GM18499 (cell line): ENCODE measurements around the gene CLSTN1.

Experiments used
- ATAC-seq: cut with Tn5 transposase; IDR thresholded peaks from one replicate; pipeline ENCODE4 v1.9.1; 2021; ENCODE audit warnings: moderate number of reproducible peaks; ENCODE audit not compliant: insufficient read depth, unreplicated experiment

The CLSTN1 gene

DNA sequence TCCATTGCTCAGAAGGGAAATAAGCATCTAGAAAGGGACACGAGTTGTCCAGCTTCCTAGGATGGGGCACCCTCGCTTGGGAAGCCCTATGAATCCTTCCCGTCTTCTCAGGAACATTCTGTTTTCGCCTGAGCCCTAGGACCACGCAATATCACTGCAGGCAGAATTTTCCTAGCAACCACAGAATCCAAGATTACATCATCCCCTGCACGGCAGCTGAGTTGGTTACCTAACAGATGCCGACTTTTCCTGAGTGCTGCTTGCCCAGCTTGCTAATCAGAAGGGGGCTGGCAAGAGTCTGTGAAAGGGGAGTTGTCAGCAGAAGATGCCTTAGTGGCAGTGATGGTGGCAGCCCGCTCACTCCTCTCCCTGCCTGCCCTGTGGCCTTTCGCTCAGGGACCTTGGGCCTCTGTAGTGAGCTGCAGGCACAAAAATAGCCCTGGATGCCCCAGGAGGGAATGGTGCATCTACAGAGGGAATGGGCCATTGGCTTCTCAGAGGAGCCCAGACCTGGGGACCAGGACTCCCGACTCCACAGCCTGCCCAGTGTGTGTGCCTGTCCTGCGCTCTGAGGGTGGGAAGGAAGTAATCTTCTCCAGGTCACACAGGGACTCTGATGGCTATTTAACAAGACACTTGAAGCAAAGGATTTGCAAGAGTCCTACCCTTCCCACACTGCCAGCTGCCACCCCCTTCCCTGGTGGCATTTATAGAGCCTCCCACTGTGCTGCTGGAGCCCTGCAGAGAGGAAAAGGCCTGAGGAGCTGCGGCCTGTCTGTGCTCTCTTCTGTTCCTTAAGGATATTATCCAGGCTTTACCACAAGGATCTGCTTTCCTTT, 28.9 kb upstream of the CLSTN1 start:
- ATAC-seq = no peak

DNA sequence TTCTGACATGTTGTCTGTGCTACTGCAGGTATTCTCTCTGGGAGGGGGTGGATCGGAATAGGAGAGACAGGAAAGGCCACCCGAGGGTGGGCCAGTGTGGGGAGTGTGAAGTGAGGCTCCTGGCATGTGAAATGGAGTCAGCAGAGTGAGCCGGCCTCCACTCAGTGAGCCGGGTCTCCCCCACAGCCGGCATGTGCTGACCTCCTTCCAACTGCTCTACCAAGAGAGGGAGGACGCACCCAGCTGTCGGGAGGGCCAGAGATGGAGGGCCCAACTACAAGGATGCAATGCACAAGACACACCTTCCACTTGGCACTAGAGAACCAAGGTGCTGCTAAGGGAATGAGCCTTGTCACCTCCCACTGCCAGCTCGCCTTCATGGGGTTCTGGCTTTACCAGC, 28.2 kb upstream of the CLSTN1 start:
- no peak for ATAC-seq

DNA sequence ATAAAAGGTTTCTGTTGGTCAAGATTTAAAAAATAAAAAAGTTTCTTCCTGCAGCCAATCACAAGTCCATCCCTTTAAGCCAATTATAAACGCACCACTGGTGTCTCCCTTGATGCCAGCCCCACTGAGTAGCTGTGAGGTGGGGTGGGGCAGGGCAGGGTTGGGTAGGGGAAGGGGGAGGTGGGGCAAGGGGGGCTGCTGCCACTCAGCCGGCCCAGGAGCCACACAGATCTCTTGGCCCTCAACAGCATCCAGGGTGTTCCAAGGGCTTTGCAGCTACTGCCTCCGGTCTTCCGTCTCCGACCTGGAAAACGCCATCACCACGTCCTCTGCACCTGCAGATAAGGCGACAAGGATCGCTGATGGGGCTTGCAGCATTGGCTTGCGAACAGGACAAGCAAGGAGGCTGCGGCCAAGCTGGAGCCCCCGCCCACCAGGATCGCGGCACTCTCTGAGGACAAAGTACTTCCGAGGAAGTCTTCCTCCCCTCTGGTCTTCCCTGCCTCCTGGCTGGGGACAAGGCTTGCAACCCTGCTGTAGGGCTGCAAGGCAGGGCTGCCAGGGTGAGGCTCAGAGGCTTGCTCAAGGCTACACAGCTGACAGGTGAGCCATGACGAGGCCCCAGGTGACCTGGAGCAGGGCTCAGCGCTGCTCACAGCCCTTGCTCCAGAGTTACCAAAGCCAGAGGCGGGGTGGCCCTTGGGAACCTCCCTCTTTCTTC, 26.8 kb upstream of the CLSTN1 start:
- ATAC-seq = no peak

DNA sequence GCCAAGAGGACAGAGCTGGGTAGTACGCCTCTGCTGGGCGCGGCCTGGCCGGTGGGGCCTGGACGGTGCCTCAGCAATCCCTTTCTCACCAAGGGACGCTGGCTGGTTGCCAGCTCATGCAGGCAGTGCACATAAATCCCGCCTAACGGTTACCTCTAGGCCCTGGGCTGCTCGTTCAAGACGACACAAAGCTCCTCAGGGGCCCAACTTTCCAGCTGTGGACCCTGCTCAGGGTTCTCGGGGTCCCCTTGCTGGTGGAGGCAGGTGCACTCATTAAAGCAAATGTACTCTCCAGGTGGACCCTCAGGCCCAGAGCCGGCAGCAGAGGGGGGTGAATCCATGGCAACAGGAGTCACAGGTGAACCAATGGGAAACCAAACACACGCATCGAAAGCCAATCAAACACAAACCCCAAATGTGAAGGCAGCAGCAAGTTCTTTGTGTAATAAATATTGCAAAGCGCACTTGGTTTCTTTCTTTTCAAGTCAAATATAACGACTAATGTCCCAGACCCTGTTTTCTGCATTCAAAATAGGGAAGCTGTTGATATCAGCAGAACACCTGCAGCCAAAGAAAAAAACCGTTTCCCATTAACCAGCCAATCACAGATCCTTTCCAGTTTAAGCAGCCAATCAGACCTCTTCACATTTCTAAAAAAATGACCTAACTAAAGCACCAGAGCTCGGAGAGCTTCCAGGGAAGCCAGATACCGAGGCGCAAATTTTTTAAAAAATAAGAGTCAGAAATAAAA, 26.1 kb upstream of the CLSTN1 start:
- no peak for ATAC-seq

DNA sequence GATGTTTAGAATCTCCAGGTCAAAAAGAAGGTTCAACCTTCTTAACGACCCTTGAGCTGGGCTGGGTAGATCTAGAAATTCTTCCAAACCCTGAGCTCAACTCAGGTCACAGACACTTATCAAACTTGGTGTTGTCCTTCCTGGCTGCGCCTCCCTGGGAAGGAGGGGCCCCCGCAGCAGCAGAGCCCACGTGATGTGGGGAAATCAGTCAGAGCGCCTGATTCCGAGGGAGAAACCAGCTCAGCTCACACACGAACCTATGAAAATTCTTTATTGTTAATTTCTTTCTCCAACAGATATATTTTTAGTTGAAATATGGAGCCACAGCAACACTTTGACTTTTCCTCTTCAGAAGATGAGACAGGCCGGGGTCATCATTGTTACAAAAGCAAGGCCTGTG, 24.3 kb upstream of the CLSTN1 start:
- no peak for ATAC-seq

DNA sequence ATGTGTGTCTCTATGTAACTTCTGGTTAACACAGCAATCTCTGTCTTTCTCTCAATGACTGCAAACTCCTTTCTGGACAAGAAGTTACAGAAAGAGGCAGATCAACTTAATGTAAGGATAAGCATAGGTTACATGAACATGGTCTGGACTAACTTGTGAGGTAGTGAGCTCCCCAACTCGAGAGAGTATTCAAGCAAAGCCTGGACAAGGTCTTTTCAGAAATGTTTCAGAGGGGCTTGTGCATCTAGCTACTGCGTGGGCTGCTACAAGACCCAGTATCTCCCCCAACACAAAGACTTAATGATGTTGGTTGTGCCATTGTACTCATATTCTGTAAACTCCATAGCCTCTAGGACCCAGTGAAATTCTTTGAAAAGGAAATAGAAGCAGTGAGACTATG, 23.5 kb upstream of the CLSTN1 start:
- ATAC-seq = no peak

DNA sequence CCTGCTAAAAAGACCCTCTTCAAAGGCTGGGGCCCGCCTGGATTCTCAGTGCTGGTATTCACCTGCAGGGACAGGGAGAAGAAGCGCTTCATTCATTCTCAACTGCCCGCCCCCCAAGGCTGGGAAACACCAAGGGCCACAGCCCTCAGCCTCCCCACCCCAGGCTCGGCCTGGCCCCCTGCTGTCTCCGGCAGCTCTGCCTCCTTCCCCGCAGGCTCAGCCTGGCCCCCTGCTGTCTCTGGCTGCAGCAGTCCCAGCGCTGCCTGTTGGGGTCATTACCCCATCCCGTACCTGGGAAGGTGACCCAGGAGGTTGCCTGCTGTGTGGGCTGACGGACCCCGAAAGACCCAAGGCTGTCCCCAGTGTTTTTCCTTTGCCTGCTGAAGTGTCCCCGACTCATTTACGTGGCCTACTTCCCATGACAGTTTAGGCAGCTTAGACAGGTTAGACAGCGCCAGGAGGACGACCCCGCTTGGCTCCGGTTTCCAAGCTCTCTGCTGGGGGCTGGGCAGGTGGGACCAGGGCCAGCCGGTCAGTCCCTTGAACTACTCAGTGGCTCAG, 22.9 kb upstream of the CLSTN1 start:
- no peak for ATAC-seq

DNA sequence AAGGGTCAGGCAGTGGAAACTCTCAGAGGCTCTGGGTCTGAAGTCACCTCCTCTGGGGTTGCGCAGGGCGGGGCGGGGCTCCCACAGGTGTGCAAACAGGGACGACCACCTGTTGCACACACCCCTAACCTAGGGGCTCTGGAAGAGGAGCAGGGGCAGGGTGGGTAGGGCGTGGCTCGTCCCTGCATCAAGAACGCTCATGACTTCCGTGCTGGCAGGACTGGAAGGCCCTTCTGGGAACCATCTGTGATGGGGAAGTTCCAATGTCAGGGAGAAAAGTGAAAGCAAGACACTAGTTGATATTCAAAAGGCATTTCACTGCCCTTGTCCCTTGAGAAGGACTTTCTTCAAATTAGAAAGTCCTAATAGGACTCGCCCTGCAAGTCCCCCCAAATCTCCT, 22.1 kb upstream of the CLSTN1 start:
- no peak for ATAC-seq

DNA sequence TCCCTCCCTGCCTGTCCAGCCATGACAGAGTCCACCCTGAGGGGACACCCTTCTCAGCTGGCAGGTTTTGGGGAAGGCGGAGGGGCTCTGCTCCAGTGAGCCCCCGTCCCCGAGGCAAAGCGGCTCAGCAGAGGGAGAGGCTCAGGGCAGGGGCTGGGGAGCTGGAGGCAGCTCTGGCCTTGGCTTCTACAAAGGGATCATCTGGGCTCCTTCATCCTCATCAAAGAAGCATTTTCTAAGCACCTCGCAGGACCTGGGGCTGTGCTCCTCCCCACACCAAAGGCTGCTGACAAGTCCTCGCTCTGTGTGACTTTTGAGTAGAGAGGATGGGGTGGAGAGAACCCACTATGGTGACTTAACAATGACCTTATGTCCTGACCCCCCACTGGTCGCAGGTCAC, 21.0 kb upstream of the CLSTN1 start:
- ATAC-seq = no peak

DNA sequence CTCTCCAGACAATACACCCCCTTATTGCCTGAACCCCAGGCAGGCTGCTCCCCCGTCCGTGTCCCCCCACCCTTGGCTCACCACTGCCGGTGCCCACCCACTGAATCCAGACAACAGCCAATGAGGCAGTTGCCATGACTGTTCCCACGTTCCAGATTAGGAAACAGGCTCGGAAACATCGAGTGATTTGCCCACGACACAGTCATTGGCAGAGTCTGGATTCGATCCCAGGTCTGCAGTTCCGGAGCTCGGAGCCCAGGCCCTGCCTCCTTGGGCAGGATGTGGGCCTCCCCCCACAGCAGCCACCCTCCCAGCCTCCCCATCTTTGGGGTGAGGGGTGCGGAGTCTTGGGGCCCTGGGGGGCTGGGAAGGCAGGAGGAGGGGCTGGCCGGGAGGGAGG, 20.3 kb upstream of the CLSTN1 start:
- no peak for ATAC-seq

DNA sequence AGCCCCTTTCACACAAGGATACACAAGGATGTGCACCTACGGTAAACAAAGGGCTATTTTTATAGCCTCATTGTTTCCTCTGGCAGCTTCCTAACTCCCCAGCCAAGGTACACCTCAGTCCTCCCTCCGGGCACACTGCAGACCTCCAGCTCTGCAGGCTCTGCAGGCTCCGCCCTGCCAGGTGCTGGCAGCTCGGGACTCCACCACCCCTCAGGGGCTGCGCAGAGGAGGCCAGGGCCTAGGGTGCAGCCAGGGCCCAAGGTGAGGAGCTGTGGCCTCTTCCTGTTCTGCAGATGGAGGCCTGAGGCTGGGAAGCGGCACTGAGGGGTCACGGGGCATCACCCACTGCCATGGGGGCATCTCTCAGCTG, 19.8 kb upstream of the CLSTN1 start:
- ATAC-seq = no peak

DNA sequence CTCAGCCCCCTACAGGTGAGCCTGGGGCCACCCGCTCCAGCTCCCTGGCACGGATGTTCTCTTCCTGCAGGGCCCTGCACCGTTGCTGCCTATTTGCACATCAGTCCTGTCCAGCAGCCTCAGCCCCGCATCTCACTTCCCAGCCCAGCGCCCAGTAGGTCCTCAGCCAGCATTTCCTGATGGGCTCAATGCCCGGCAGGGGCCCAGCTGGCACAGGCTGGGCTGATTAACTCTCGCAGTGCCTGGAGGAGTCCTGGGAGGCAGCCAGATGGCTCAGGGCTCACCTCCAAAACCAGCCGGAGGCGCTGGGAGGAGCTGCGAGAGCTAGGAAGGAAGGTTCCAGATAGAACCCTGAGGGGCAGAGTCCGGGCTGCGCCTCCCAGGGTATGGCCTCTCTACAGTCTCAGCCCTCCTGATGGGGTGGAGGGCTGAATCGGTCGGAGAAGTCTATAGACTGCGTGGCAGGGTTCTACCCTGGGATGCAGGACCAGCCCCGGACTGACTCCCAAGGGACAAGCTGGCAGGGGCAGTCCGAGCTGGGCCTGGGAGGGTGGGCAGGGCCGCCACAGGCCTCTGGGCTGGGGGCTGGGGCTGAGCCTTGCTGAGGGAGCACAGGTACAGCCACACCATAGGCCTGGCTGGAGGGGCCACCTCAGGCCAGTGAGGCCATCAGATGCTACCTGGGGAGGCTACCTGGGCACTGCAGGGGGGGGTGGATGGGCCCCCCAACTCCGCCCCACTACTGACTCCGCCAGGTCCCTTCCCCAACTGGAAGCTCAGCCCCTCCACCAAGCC, 19.2 kb upstream of the CLSTN1 start:
- ATAC-seq = no peak

DNA sequence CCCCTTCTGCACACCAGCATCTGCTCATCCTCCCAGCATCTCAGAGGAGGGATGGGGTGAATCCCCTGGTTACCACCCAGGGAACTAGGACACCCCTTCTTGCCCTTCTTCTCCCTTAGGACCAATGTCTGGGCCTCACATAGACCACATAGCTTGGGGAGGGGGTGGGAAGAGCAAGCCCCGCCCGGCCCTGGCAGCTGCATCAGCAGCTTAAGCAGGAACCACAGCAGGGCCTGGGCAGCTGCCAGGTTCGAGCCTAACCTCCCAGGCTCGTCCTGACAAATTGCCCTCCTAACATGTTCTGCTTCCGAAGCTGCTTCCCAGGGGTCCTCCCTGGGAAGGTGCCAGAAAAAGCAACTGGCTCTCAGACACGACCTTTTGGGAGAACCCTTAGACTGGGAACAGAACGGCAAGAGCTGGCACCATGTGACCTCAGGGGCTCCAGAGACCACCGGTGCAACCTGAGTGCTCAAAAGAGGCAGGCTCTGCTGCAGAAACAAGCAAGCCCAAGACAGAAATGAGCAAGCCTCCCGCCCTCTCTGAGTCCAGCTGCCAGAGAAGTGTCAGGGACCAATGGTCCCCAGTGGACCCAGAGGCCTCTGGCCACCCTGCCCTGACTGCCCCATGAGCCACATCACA, 18.4 kb upstream of the CLSTN1 start:
- no peak for ATAC-seq

DNA sequence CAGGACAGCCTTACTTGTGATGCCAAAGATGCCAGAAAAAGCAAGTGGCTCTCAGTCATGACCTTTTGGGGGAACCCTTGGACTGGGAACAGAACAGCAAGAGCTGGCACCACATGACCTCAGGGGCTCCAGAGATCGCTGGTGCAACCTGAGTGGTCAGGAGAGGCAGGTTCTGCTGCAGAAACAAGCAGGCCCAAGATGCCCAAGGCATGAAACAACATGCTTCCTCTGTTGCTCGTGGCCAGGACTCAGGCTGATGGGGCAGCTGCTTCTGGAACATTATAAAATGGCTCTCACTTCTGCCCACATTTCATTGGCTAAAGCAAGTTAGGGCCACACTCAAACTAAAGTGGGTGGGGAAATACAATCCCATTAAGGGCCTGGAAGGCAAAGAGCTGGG, 17.7 kb upstream of the CLSTN1 start:
- ATAC-seq = no peak

DNA sequence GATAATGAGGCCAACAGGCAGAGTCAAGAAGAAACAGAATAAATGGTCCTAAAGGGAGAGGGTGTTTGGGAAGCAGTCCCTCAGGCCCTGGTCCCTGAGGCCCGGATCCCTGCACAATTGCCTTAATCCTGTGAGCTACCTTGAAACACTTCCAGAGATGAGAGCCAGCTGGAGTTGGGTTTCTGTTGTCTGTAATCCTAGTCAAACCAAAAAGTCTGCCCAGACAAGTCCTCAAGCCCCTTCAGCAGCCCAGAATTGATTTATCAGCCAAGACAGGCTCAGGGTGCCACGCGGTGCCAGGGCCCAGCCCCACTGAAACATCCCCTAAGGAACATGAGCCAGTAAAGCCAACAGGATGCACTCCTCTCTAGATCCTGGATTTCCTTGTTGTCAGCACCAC, 16.4 kb upstream of the CLSTN1 start:
- no peak for ATAC-seq

DNA sequence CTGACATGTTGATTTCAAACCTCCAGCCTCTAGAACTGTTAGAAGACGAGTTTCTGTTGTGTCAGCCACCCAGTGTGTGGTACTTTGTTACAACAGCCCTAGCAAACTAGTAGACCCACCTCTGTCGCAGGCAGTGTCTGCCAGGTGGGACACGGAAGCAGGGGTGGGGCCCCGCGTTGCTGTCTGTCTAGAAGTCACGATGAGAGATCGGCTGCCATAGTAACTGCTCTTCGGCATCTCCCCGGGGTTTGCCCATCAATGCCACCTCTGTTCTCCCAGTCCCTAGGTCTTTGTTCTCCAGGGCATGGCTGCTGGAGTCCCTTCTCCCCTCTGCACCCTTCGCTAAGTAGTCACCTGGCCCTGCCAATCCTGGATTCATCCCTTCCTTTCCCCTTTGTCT, 15.2 kb upstream of the CLSTN1 start:
- ATAC-seq = no peak

DNA sequence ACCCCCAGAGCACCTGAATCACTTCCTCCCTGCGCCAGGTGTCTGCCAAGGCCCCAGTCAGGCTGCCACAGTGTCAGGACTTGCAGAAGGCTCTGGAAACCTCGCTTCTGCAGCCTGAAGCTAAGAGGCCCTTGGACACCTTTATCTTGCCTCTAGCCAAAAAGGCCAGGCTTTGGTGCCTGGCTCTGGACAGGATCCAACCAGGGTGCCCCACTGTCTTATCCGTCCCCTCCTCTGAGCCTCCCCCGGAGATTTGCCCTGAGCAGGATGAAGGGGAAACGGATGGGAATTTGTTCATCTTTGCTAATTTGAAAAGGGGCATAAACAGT, 12.8 kb upstream of the CLSTN1 start:
- ATAC-seq = no peak

DNA sequence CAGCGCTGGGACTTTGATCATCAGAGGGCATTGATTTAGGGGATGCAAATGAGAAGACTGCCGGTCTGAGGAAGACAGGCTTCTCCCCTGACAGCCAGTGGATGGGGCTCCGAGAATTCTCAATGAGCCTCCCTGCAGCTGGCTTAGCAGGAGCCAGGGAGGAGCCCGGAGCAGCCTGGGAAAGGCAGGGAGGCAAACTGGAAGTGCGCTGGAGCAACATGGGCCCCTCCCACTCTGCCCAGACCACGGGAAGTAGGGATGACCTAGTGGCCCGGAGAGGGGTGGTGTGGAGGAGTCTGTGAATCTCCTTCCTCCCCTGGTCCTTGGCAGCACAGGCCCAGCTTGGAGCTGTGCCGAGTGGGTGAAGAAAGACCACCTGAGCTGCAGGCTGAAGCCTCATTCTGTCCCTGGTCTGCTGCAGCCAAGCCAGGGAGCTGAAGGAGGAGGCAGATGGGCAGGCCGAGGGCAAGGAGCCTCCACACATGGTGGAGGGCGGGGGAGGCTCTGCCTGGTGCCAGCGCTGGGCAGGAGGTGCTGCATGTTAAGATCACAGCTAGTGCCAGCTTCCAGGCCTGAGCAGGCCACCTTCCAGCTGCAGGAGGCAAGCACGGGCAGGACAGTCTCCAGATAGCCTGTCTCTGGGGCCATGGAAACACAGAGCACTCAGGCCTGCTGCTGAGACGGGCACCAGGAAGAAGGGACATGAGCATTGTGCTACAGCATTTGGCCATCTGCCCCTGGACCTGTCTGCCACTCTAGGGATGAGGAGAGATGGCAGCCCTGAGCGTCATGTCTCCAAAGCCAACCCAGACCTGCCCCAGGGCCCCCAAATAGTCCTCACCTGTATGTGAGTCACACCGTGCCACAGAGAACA, 12.2 kb upstream of the CLSTN1 start:
- ATAC-seq = no peak

DNA sequence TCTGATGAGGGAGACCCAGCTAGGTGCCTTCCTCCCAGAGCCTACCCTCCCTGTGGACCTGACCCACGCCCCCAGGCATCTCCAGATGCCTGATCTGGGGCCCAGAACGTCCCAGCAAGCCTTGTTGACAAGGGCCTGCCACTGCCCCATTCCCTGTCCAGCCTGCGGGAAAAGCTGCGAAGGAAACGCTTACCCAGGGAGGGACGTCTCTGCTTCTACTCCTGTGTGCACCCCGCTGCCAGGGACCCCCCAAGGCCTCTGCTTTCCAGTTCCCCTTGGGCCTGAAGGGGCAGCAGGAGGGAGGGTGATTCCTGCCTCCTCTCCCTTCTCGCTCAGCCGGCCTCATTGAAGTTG, 11.6 kb upstream of the CLSTN1 start:
- ATAC-seq = no peak
